HepG2 (cell line): ENCODE measurements around the gene RPS23. TPM values are rescaled to one million over a fixed set of nuclear protein-coding genes. Genes with fewer than 3 reads are reported as not detected.

Experiments used
- ATAC-seq: fragments of 200-7000 bp; cut with Tn5 transposase; 3 replicates; pipeline ENCODE4 v1.9.1; 2020; ENCODE audit warnings: mild to moderate bottlenecking, moderate library complexity
- BruUV-seq: library from RNA; stranded (reverse); fragments of 400-500 nt; replicated peaks from 2 replicates; lab custom pipeline; 2021; lab: Mats Ljungman, UMichigan
- CTCF ChIA-PET: fragments of 300-600 bp; formaldehyde crosslinking; extraction: SDS; loops from one replicate; lab custom pipeline; 2021; ENCODE audit warnings: low total read pairs, inconsistent platforms, low intra/inter-chr PET ratio; lab: Yijun Ruan, JAX
- POLR2A ChIA-PET: fragments of 350-600 bp; sonication (Branson Sonifier 250); formaldehyde crosslinking; loops from one replicate; lab custom pipeline; 2020; ENCODE audit warnings: antibody characterized with exemption, inconsistent platforms; lab: Yijun Ruan, JAX
- DNase-seq: peaks from one replicate; pipeline ENCODE4 v3.0.0-alpha.2; 2015; ENCODE audit warnings: low spot score
- FAIRE-seq: peaks from 3 replicates; lab custom pipeline; 2011; peaks lifted over from hg19 to GRCh38; lab: Jason Lieb, UNC
- H2AFZ ChIP-seq: one replicate; pipeline ENCODE4 v1.6.1; 2011; ENCODE audit warnings: low read length, inconsistent platforms
- H3K27ac ChIP-seq: fragments of 300-600 bp; 3 replicates; pipeline ENCODE4 v1.8.0; 2011; ENCODE audit warnings: mixed run types, mild to moderate bottlenecking, mixed read lengths, low read length, inconsistent platforms; ENCODE audit not compliant: insufficient read depth; ENCODE audit errors: extremely low read length
- H3K27me3 ChIP-seq, 2 experiments: fragments of 200-600 bp in 1 of 2; 2 replicates in 1 of 2; 3 replicates in 1 of 2; pipeline versions ENCODE4 v1.6.0 to v1.8.0; 2011; ENCODE audit warnings: low read length in 2 of 2, mild to moderate bottlenecking in 2 of 2, moderate library complexity in 2 of 2, inconsistent platforms in 1 of 2; ENCODE audit not compliant: insufficient read depth in 2 of 2, control insufficient read depth in 1 of 2
- H3K36me3 ChIP-seq, 2 experiments: fragments of 200-600 bp in 1 of 2; replicated peaks in 1 of 2; 2 replicates in 1 of 2; 3 replicates in 1 of 2; pipeline versions ENCODE4 v1.5.1 to v1.8.0; 2011; ENCODE audit warnings: low read length in 2 of 2, inconsistent platforms in 1 of 2; ENCODE audit not compliant: insufficient read depth in 2 of 2, control insufficient read depth in 1 of 2
- H3K4me1 ChIP-seq: 2 replicates; pipeline ENCODE4 v1.5.1; 2012; ENCODE audit warnings: low read length, inconsistent platforms; ENCODE audit not compliant: insufficient read depth
- H3K4me2 ChIP-seq: 2 replicates; pipeline ENCODE4 v1.6.0; 2011; ENCODE audit warnings: low read depth, low read length, inconsistent platforms
- H3K4me3 ChIP-seq, 3 experiments: fragments of 200-600 bp in 1 of 3; sonication (generic), shearing (Covaris generic) in 1 of 3; replicated peaks in 1 of 3; 2 replicates each; pipeline ENCODE4 v1.5.1; 2011 to 2016; ENCODE audit warnings: low read length in 3 of 3, inconsistent platforms in 2 of 3, low read depth in 2 of 3, mild to moderate bottlenecking in 2 of 3, control low read depth in 1 of 3, mixed read lengths in 1 of 3; ENCODE audit not compliant: insufficient read depth in 1 of 3
- H3K79me2 ChIP-seq: one replicate; pipeline ENCODE4 v1.6.1; 2011; ENCODE audit warnings: low read length, inconsistent platforms; ENCODE audit not compliant: insufficient read depth
- H3K9ac ChIP-seq: 2 replicates; pipeline ENCODE4 v1.6.0; 2011; ENCODE audit warnings: mild to moderate bottlenecking, low read depth, low read length, inconsistent platforms; ENCODE audit not compliant: insufficient read depth
- H3K9me3 ChIP-seq: 2 replicates; pipeline ENCODE4 v1.5.1; 2012; ENCODE audit warnings: mild to moderate bottlenecking, low read length
- H4K20me1 ChIP-seq: 2 replicates; pipeline ENCODE4 v1.6.0; 2011; ENCODE audit warnings: inconsistent platforms, mild to moderate bottlenecking, low read length, moderate library complexity; ENCODE audit not compliant: insufficient read depth
- GABPB1 ChIP-seq: IDR thresholded peaks from 2 replicates; pipeline ENCODE4 v1.6.1; 2016; ENCODE audit warnings: mild to moderate bottlenecking, missing genetic modification reagents, moderate library complexity, missing compliant biosample characterization
- IKZF5 ChIP-seq: IDR thresholded peaks from 2 replicates; pipeline ENCODE4 v1.6.1; 2018; ENCODE audit warnings: missing genetic modification reagents, mild to moderate bottlenecking, missing compliant biosample characterization
- KLF9 ChIP-seq: IDR thresholded peaks from 2 replicates; pipeline ENCODE4 v1.6.1; 2016; ENCODE audit warnings: low read depth
- MAFK ChIP-seq, 2 experiments: IDR thresholded peaks in 1 of 2; conservative IDR thresholded peaks in 1 of 2; 2 replicates each; pipeline ENCODE4 v1.6.1; 2011; ENCODE audit warnings: improper control_type of control experiment in 2 of 2, low read length in 2 of 2
- MAX ChIP-seq: IDR thresholded peaks from 2 replicates; pipeline ENCODE4 v1.6.1; 2012; ENCODE audit warnings: inconsistent platforms
- POLR2AphosphoS5 ChIP-seq: IDR thresholded peaks from 2 replicates; pipeline ENCODE4 v1.6.1; 2012; ENCODE audit warnings: low read depth, low read length
- STAG1 ChIP-seq: sonication (generic); formaldehyde crosslinking; IDR thresholded peaks from 2 replicates; pipeline ENCODE4 v1.4.0; 2020; ENCODE audit warnings: missing genetic modification reagents
- whole genome bisulfite sequencing: methylation state at CpG from one replicate; pipeline ENCODE4 v1.1.6; 2017; ENCODE audit warnings: low lambda C conversion rate; 5-methylcytosine and 5-hydroxymethylcytosine counted together
- in situ Hi-C: cut with HindIII; loops from 2 replicates; pipeline ENCODE4 v1.10.0; 2017; ENCODE audit warnings: low pct_unique_long_range_greater_than_20kb; ENCODE audit not compliant: extremely low pct_ligation_motif_present
- intact Hi-C: fragments of 100-400 bp; cut with micrococcal nuclease; formaldehyde crosslinking; loops from one replicate; pipeline ENCODE4 v1.10.0; 2022; ENCODE audit not compliant: unreplicated experiment
- polyA plus RNA-seq, 8 experiments: library from polyadenylated mRNA; depleted of rRNA in 3 of 8; stranded (reverse) in 7 of 8; unstranded in 1 of 8; fragments of >200 nt; fragmentation: Illumina TruSeq in 4 of 8; extraction: Trizol in 4 of 8; gene quantifications; 2 replicates each; pipeline versions ENCODE4 v1.2.1 to v1.2.3, GENCODE V29; 2011 to 2016; ENCODE audit warnings: low read depth in 4 of 8, missing spikeins in 1 of 8, mixed read lengths in 1 of 8; ENCODE audit not compliant: insufficient read depth in 1 of 8
- total RNA-seq, 5 experiments: library from RNA; depleted of rRNA; stranded (reverse); fragments of >200 nt; fragmentation: Illumina TruSeq; extraction: Trizol; gene quantifications; 2 replicates each; pipeline ENCODE4 v1.2.3, GENCODE V29; 2016; ENCODE audit warnings: low read depth in 1 of 5
- TF ChIP-seq, protein P1 (sequence below): sonication (generic); formaldehyde crosslinking; IDR thresholded peaks from 2 replicates; pipeline ENCODE4 v1.5.0; 2020; ENCODE audit warnings: mild to moderate bottlenecking, missing genetic modification reagents, moderate library complexity

The RPS23 gene
- total and polyA plus RNA-seq, 2 of the 13 experiments (the other 11 are each of a cell fraction or from before 2014, with no cell fraction given) = 3,088 to 3,235 TPM

GRCh38 chr5:82246960-82247574 lies 31.1 kb downstream of the RPS23 start:
- H3K27ac ChIP-seq = no peak overlapping the region
- no peaks in the 10 kb centered on the region for H3K27me3 ChIP-seq
- POLR2A ChIA-PET = no interaction called here
- no peak for ATAC-seq
- DNase-seq = no peak
- TF ChIP-seq MAX = no peak
- TF ChIP-seq GABPB1 (CRISPR knock-in tag) = no peak
- TF ChIP-seq POLR2AphosphoS5 = no peak
- no peaks in the 10 kb centered on the region for H3K79me2 ChIP-seq
- 92% methylated on average over 1 of the region's 1 CpG for WGBS
- H3K4me3 ChIP-seq = no peak overlapping the region
- H3K9ac ChIP-seq = no peak overlapping the region
- no peaks in the 10 kb centered on the region; the same call in 1 of the 2 replicates for H3K9me3 ChIP-seq
- H3K4me2 ChIP-seq = no peak overlapping the region
- in situ Hi-C loops = no loop called here
- intact Hi-C loops = no loop called here
- no peak overlapping the region for H2AFZ ChIP-seq
- H3K36me3 ChIP-seq = no peaks in the 10 kb centered on the region
- FAIRE-seq = no peak
- no peaks in the 10 kb centered on the region for H3K4me1 ChIP-seq
- CTCF ChIA-PET = no interaction called here
- H4K20me1 ChIP-seq = no peaks in the 10 kb centered on the region
- no TSS peak for BruUV-seq

- peak; percentile 3 for DNase-seq
- no peaks in the 10 kb centered on the region for H3K4me1 ChIP-seq
- BruUV-seq = no TSS peak
- H3K27me3 ChIP-seq = no peaks in the 10 kb centered on the region
- FAIRE-seq = no peak
- H3K27ac ChIP-seq = no peak overlapping the region
- TF ChIP-seq KLF9 (CRISPR knock-in tag) = no peak
- TF ChIP-seq, protein P1, sequence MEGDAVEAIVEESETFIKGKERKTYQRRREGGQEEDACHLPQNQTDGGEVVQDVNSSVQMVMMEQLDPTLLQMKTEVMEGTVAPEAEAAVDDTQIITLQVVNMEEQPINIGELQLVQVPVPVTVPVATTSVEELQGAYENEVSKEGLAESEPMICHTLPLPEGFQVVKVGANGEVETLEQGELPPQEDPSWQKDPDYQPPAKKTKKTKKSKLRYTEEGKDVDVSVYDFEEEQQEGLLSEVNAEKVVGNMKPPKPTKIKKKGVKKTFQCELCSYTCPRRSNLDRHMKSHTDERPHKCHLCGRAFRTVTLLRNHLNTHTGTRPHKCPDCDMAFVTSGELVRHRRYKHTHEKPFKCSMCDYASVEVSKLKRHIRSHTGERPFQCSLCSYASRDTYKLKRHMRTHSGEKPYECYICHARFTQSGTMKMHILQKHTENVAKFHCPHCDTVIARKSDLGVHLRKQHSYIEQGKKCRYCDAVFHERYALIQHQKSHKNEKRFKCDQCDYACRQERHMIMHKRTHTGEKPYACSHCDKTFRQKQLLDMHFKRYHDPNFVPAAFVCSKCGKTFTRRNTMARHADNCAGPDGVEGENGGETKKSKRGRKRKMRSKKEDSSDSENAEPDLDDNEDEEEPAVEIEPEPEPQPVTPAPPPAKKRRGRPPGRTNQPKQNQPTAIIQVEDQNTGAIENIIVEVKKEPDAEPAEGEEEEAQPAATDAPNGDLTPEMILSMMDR = peak; percentile 42
- TF ChIP-seq MAFK (conservative IDR thresholded peaks at IDR 0.05 in 1 of 2, IDR thresholded peaks at IDR 0.05 in 1 of 2; ENCODE audit: low read length in 2 of 2) = peak; percentile 48 to 66; a peak in 3 of 4 replicates
- TF ChIP-seq STAG1 (CRISPR knock-in tag) = peak; percentile 42; the same call in 1 of the 2 replicates
- no peak for TF ChIP-seq IKZF5 (CRISPR knock-in tag)
- TF ChIP-seq, all 625 proteins: peak for 3
- POLR2A ChIA-PET = no interaction called here
- H3K79me2 ChIP-seq = no peaks in the 10 kb centered on the region
- H4K20me1 ChIP-seq = no peaks in the 10 kb centered on the region
- intact Hi-C loops (no loop called here), in situ Hi-C loops (no loop called here)
- no peak overlapping the region for H3K4me2 ChIP-seq
- H3K4me3 ChIP-seq = no peak overlapping the region
- CTCF ChIA-PET = no interaction called here
- H3K36me3 ChIP-seq = no peaks in the 10 kb centered on the region
- H3K9me3 ChIP-seq = no peaks in the 10 kb centered on the region; the same call in 1 of the 2 replicates
- 41% methylated on average over 6 of the region's 6 CpGs for WGBS
- no peak overlapping the region for H3K9ac ChIP-seq
- H2AFZ ChIP-seq = no peak overlapping the region
- no peak for ATAC-seq
These were observed 33.1 kb downstream of the RPS23 start for GRCh38 chr5:82244854-82245635.
